SK-N-DZ (cell line): Measurements from ENCODE around the gene KDM6B.
A peak's percentile ranks its signal among the peaks of the same experiment; 100 is the strongest.

Source experiments
- DNase-seq: peaks from one replicate; pipeline ENCODE4 v3.0.0-alpha.2; 2015; ENCODE audit warnings: low spot score

KDM6B gene

GRCh38 chr17:7823581-7824001 is 10.4 kb upstream of the KDM6B start:
- no peak for DNase-seq

DNA sequence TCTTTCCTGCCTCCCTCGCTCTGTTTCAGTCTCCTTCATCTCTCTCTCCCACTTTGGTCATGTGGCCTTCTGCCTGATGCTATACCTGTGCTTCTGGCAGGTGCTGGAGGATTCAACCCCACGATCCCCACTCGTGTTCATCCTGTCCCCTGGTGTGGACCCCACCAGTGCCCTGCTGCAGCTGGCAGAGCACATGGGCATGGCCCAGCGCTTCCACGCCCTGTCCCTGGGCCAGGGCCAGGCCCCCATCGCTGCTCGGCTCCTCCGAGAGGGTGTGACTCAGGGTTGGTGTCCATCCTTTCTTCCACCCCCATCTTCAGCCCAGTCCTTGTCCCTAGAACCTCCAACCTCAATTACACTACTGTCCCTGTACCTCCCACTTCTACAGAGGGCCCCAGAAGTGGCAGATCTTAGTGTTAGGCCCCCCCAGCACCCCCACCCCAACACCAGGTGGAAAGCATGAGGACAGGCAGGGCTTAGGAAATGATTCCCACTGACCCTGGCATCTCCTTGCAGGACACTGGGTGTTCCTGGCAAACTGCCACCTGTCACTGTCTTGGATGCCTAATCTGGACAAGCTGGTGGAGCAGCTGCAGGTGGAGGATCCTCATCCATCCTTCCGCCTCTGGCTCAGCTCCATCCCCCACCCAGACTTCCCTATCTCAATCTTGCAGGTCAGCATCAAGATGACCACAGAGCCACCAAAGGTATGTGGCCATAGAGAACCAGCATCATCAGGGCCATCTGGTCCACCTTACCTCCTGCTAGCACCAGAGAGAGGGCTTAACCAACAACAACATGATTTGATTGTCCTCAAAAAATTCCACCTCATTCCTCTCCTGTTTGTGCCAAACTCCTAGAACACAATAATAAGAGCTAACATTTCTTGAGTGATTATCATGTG is 9.7 kb upstream of the KDM6B start:
- DNase-seq: no peak

DNA sequence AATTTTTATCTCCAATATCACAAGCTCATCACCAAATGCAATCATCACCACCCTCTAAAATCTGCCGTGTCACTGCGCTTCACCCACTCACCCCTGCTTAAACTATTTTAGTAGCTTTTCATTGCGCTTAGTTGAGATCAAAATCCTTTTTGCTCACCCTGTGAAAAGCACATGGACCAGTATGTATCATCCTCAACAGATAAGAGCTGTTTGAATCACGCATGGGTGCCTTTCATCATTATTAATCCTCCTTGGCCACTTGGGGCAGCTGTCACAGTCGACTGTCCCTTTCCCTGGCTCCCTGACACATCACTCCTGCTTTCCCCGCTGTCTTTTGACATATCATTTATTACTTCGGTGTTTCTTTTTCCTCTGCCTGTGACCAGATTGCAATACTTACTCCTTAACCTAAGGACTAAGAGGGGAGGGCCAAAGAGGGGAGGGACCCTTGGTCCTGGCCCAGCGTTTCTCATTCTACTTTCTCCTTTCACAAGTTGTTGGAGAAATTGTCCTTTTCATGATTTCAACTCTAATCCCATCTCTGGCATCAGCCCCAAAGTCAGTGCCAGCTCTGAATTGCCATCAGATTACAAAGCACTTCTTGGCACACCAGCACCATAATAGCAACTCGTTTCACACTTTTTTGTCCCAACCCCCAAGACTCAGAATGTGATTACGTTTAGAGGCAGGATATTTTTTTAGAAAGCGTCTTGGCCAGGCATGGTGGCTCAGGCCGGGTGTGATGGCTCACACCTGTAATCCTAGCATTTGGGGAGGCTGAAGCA is 8.6 kb upstream of the KDM6B start:
- peak; percentile 51 for DNase-seq

GRCh38 chr17:7830616-7831015 is 3.4 kb upstream of the KDM6B start:
- no peak for DNase-seq

DNA sequence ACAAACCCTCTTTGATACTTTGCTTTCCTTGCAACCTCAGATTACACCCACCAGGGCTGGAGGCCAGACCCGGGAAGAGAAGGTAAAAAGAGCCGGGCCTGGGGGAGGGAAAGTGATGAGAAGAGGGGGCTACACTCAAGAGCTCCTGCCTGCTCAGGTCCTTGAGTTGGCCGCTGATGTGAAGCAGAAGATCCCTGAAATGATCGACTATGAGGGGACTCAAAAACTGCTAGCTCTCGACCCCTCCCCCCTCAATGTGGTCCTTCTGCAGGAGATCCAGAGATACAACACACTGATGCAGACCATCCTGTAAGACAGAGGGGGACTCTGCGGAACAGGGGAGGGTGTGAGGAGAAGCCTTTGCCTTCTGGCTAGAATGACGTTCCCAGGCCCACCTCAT is 2.8 kb upstream of the KDM6B start:
- DNase-seq: no peak

DNA sequence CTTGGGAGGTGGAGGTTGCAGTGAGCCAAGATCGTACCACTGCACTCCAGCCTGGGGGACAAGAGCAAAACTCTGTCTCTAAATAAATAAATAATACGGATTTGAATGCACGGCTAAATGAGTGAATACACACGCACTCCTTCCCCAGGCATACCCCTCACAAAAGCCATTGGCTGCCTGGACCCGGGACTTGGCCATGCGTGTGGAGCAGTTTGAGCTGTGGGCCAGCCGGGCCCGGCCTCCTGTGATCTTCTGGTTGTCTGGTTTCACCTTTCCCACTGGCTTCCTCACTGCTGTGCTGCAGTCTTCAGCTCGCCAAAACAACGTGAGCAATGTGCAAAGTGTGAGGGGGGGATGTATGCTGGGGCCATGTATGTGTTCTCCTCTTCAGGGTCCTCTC is 1.6 kb upstream of the KDM6B start:
- no peak for DNase-seq

DNA sequence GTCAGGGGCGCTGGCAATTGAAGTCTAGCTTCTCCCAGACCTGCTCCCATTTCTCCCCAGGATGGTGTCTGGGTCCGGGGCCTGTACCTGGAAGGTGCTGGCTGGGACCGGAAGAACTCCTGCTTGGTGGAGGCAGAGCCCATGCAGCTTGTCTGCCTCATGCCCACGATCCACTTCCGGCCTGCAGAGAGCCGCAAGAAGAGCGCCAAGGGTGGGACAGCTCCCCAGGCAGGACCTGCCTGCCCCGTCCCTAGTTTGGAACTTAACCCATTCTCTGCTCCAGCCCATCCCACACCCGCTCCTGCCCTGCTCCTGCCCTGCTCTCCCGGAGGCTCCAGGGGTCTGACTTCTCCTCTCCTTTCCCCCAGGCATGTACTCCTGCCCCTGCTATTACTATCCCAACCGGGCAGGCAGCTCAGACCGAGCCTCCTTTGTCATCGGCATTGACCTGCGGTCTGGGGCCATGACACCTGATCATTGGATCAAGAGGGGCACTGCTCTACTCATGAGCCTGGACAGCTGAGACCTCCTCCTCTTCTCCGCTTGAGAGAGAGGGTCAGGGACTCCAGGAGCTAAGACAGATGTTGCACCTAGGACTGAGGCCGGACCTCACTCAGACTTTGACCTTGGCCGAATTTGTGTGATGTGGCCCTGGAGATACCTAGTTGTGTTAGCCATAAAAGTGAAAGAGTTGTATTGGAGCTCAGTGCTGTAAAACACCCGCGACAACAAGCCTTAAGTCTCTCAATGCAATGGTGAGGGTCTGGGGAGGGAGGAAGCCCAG is 814 bp upstream of the KDM6B start:
- DNase-seq: no peak

- no peak for DNase-seq
Measured at GRCh38 chr17:7834542-7834956, 532 bp downstream of the KDM6B start.

DNA sequence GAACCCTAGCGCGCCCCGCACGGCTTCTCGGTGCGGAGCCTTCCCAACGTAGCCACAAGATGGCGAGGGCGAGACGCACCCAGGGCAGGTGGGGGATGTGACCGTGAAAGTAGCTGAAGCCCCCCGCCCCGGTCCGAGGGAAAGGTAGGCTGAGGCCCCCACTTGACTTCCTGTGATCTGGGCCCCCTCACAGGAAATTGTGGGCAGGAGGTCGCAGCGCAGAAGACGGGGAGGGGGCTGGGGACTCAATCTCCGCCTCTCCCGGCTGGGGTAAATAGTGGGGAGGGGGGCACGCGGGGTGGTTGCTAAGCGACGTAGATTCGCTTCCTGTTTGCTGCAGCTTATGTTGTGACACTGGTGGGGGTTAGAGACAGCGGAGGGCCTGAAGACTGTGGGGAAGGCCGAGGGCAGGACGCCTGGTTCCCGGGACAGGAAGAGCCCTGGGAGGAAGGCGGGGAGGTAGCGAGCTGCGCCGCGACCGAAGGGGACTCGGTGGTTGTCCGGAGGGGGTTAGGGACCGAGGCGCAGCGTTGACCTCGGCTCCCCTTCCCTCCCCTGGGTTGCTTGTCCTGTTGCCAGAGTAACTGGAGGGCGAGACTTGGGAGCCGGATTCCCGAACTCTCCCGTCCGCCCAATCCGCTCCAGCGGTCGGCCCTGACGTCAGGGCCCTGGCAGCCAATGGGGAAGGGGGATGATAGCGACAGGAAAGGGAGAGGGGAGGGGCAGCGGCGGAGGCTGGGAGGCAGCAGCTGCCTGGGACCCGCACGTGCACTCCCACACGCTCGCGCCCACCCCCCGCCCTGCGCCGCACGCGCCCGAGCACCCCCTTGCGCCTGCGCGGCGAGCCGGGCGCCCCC is 1.2 kb downstream of the KDM6B start:
- DNase-seq: peak; percentile 99

DNA sequence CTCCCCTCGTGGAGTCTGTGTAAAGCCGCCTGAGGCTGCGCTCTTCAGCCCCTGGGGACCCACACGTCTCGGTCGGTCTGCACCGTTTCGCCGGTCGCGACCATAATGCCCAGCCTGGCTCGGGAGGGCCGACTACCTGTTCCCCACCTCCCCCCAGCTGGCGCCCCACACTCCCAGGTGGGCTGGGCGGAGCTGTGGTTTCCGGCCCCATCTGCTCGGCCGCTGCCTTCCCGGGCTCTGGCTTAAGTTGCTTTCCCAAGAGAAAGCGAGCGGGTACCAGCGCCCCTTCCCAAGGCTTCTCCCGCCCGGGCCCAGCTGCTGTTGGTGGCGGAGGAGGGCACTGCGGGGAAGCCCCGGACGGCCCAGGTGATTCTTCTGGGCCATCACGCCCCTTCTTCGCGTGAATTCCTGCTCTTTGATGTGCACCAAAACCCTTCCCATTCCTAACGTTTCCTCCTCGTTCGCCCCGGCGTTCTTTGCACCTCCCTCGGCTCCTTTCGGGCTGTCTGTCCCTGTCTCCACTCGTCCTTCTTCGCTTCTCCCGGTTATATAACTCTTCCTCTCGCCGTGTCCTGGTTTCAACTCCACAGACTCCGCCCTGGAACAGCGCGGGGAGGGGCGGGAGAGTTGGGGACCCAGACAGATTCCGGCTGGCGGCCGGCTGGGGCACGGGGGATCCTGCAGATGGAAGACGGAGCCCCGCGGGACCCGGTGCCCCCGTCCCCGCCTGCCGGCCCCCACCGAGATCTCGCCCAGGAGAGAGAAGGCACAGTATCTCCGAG is 2.0 kb downstream of the KDM6B start:
- DNase-seq: peak; percentile 74

GRCh38 chr17:7836596-7837407 is 2.8 kb downstream of the KDM6B start:
- peak; percentile 99 for DNase-seq

- DNase-seq: peak; percentile 43
Measured at GRCh38 chr17:7837408-7838088, 3.5 kb downstream of the KDM6B start.

DNA sequence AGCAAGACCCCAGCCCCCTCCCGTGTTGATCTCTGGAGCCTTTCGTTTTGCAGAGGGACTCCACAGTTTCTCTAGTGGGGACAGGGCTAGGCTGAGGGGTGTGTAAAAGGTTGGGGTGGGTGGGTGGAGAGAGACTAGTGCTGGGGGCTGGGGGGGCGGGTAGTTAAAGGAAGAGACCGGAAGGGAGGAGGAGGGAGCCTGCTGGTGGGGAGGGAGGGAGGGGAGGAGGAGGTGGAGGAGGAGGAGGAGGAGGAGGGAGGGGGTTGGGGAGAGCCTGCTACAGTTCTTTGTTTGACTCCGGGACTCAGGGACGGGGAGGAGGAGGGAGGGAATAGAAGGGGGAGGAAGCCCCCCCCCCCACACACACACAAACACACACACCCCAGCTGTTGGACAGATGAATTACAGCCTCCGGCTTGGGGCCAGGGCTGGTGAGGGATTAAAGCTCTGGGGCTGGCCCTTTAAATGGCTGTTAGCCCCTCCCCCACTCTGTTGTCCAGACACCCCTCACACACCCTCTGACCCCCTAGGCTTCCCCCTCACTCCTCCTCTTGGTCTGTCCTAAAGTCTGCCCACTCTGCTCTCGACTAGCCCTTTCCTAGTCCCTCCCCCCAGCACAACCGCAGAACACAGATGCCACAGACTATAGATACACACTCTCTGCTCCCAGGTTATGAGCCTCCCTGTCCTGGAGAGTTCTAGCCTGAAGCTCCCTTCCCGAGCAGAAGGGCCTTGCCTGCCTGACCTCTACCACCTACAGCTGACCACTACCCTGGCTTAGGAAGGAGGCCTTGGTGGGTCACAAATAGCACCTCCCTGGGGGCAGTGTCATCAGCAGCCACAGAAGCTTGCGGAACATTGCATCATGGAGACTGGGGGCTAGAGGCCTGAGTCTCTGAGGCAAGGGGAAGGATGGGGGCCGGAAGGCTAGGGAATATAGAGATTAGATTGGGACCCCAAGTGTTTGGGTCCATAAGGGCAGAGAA is 4.4 kb downstream of the KDM6B start:
- peak; percentile 83 for DNase-seq

- no peak for DNase-seq
Measured at GRCh38 chr17:7839190-7839875, 5.3 kb downstream of the KDM6B start.

DNA sequence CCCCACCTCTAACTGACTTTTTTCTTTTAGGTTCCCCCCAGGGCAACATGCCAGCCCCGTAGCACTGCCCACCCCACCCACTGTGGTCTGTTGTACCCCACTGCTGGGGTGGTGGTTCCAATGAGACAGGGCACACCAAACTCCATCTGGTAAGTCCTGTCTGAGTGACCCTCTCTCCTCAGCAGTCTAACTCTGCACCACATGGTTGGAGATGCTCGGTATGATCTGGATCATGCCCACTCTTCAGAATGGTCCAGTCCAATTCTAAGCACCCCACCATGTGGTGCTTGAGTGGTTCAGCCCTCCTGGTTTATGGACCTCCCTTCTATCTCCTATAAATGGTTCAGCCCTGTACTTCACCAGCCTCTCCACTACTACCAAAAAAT is 5.9 kb downstream of the KDM6B start:
- DNase-seq: no peak

DNA sequence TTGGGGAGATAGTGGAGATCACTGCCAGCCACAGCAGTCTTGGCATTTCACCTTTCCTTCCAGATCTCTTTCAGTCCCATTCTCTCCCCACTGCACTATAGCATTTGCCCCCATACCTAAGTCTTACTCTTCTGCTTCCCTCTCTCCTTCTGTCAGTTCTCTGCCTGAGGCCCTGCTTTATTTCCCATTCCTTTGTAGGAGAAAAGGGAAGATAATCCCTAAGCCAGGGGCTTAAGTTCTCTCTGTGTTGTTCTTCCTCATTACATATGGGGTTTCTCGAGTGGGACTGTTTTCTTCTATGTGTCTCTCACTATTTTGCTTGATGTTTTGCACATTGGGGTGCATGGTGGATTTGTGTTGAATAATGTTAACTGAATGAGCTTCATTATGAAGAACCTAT is 6.4 kb downstream of the KDM6B start:
- no peak for DNase-seq

DNA sequence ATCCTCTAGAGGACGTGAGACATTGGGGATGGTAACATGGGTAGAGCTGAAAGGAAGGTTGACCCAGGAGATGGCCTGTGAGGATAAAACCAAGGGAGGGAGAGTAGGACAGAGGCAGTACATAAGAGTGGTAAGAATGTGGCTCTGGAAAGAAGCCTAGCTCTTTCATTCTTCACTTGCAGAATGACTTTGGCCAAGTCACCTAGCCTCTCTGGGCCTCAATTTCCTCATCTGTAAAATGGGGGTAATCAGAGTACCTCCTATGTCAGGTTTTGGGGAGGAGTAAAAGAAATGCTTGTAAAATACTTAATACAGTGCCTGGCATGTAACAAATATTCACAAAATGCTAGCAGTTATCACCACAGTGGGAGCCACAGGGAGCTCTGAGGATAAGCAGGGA is 6.9 kb downstream of the KDM6B start:
- no peak for DNase-seq
